Right lobe of liver (tissue), 4 donors: ENCODE data around the gene CDYL2.

ENCODE experiments used
- POLR2A ChIP-seq: fragments of 450-650 bp; IDR thresholded peaks from one replicate; pipeline ENCODE4 v1.6.1; 2017; ENCODE audit warnings: antibody characterized with exemption, mild to moderate bottlenecking
- TF ChIP-seq, protein P1 (sequence below), 4 donors: fragments of 200-600 bp in 3 of 4; fragments of 450-650 bp in 1 of 4; IDR thresholded peaks; one replicate each; pipeline versions ENCODE4 v1.5.1 to v1.8.0; 2016 to 2022; ENCODE audit warnings: antibody characterized with exemption in 4 of 4, mild to moderate bottlenecking in 2 of 4
- donor health status: DM: no; HTN: no; CAD: no.
- donor health status: DM: no; HTN: no; CAD: no.
- donor health status: DM: no; HTN: yes; CAD: no.

GRCh38 chr16:80664226-80664625 lies 140.2 kb downstream of the CDYL2 start:
- TF ChIP-seq POLR2A: no peak
- TF ChIP-seq, protein P1, sequence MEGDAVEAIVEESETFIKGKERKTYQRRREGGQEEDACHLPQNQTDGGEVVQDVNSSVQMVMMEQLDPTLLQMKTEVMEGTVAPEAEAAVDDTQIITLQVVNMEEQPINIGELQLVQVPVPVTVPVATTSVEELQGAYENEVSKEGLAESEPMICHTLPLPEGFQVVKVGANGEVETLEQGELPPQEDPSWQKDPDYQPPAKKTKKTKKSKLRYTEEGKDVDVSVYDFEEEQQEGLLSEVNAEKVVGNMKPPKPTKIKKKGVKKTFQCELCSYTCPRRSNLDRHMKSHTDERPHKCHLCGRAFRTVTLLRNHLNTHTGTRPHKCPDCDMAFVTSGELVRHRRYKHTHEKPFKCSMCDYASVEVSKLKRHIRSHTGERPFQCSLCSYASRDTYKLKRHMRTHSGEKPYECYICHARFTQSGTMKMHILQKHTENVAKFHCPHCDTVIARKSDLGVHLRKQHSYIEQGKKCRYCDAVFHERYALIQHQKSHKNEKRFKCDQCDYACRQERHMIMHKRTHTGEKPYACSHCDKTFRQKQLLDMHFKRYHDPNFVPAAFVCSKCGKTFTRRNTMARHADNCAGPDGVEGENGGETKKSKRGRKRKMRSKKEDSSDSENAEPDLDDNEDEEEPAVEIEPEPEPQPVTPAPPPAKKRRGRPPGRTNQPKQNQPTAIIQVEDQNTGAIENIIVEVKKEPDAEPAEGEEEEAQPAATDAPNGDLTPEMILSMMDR (IDR thresholded peaks at IDR 0.05): no peak
